Neural cell (in vitro differentiated cells): ENCODE results near the gene BIRC5. TPM values are rescaled to one million over a fixed set of nuclear protein-coding genes. Genes with fewer than 3 reads are reported as not detected.

Experiments
- H2AFZ ChIP-seq: fragments of 200-600, 300-800 bp; sonication (generic), shearing (Covaris generic); 2 replicates; pipeline ENCODE4 v1.6.0; 2014; ENCODE audit warnings: low read depth, mild to moderate bottlenecking, antibody characterized with exemption, low read length, moderate library complexity
- H3F3A ChIP-seq: fragments of 200-600 bp; shearing (Covaris generic); 2 replicates; pipeline ENCODE4 v1.6.1; 2016; ENCODE audit warnings: mild to moderate bottlenecking, moderate library complexity, mixed read lengths, antibody characterized with exemption, low read length; ENCODE audit not compliant: insufficient read depth, poor library complexity, severe bottlenecking
- H3K27ac ChIP-seq: fragments of 200-600, 300-800 bp; sonication (generic), shearing (Covaris generic); 2 replicates; pipeline ENCODE4 v1.5.1; 2014; ENCODE audit warnings: mild to moderate bottlenecking, low read length, moderate library complexity
- H3K27me3 ChIP-seq: fragments of 300-800, 200-600 bp; sonication (generic), shearing (Covaris generic); 2 replicates; pipeline ENCODE4 v1.6.0; 2014; ENCODE audit warnings: mild to moderate bottlenecking, low read depth, low read length, moderate library complexity; ENCODE audit not compliant: insufficient read depth
- H3K36me3 ChIP-seq: fragments of 300-800, 200-600 bp; sonication (generic), shearing (Covaris generic); 2 replicates; pipeline ENCODE4 v1.5.1; 2014; ENCODE audit warnings: mild to moderate bottlenecking, antibody characterized with exemption, low read length, moderate library complexity; ENCODE audit not compliant: insufficient read depth
- H3K4me2 ChIP-seq: fragments of 300-800, 200-600 bp; sonication (generic), shearing (Covaris generic); 2 replicates; pipeline ENCODE4 v1.6.0; 2014; ENCODE audit warnings: mild to moderate bottlenecking, low read length
- H3K4me3 ChIP-seq: fragments of 300-800, 200-600 bp; sonication (generic), shearing (Covaris generic); 2 replicates; pipeline ENCODE4 v1.5.1; 2014; ENCODE audit warnings: mild to moderate bottlenecking, low read length, moderate library complexity
- H3K79me2 ChIP-seq: fragments of 200-600 bp; shearing (Covaris generic); replicated peaks from 2 replicates; pipeline ENCODE4 v1.6.0; 2014; ENCODE audit warnings: mild to moderate bottlenecking, low read length, moderate library complexity; ENCODE audit not compliant: insufficient read depth
- H3K9ac ChIP-seq: fragments of 300-800, 200-600 bp; sonication (generic), shearing (Covaris generic); 2 replicates; pipeline ENCODE4 v1.6.1; 2016; ENCODE audit warnings: mild to moderate bottlenecking, low read length, mixed read lengths
- H3K9me2 ChIP-seq: fragments of 200-600 bp; shearing (Covaris generic); 2 replicates; pipeline ENCODE4 v1.6.1; 2016; ENCODE audit warnings: mild to moderate bottlenecking, low read length, mixed read lengths; ENCODE audit not compliant: insufficient read depth
- H3K9me3 ChIP-seq: fragments of 200-600, 300-800 bp; sonication (generic), shearing (Covaris generic); 2 replicates; pipeline ENCODE4 v1.6.1; 2016; ENCODE audit warnings: mild to moderate bottlenecking, mixed run types, low read length, moderate library complexity, mixed read lengths
- H4K20me1 ChIP-seq: fragments of 200-600 bp; shearing (Covaris generic); 2 replicates; pipeline ENCODE4 v1.6.1; 2016; ENCODE audit warnings: mild to moderate bottlenecking, mixed run types; ENCODE audit not compliant: insufficient read depth
- CTCF ChIP-seq: fragments of 450-650 bp; IDR thresholded peaks from 2 replicates; pipeline ENCODE4 v1.5.1; 2014; ENCODE audit warnings: antibody characterized with exemption, mild to moderate bottlenecking, moderate library complexity; ENCODE audit not compliant: poor library complexity, severe bottlenecking
- EP300 ChIP-seq: fragments of 450-650 bp; conservative IDR thresholded peaks from 2 replicates; pipeline ENCODE4 v1.6.1; 2014; ENCODE audit warnings: antibody characterized with exemption, mild to moderate bottlenecking, moderate library complexity; ENCODE audit not compliant: poor library complexity, severe bottlenecking
- EZH2 ChIP-seq: fragments of 200-600, 300-800 bp; shearing (Covaris generic), sonication (generic); IDR thresholded peaks from 2 replicates; pipeline ENCODE4 v1.6.1; 2014; ENCODE audit warnings: antibody characterized with exemption, low read length, borderline replicate concordance, mild to moderate bottlenecking; ENCODE audit not compliant: insufficient read depth, poor library complexity, severe bottlenecking
- MXI1 ChIP-seq: fragments of 450-650 bp; conservative IDR thresholded peaks from 2 replicates; pipeline ENCODE4 v1.6.1; 2014; ENCODE audit warnings: antibody characterized with exemption, mild to moderate bottlenecking; ENCODE audit not compliant: poor library complexity, severe bottlenecking
- POLR2AphosphoS5 ChIP-seq: IDR thresholded peaks from 2 replicates; pipeline ENCODE4 v1.6.1; 2012
- RAD21 ChIP-seq: fragments of 450-650 bp; conservative IDR thresholded peaks from 2 replicates; pipeline ENCODE4 v1.6.1; 2014; ENCODE audit warnings: antibody characterized with exemption, mild to moderate bottlenecking, moderate library complexity
- REST ChIP-seq: IDR thresholded peaks from 2 replicates; pipeline ENCODE4 v1.6.1; 2012; ENCODE audit warnings: borderline replicate concordance
- SMC3 ChIP-seq: fragments of 450-650 bp; conservative IDR thresholded peaks from 2 replicates; pipeline ENCODE4 v1.6.1; 2014; ENCODE audit warnings: antibody characterized with exemption, mild to moderate bottlenecking, moderate library complexity; ENCODE audit not compliant: poor library complexity
- TAF1 ChIP-seq: IDR thresholded peaks from 2 replicates; pipeline ENCODE4 v1.6.1; 2012; ENCODE audit warnings: low read depth
- polyA plus RNA-seq: library from polyadenylated mRNA; depleted of rRNA; stranded (reverse); fragments of >200 nt; gene quantifications from 2 replicates; pipeline ENCODE4 v1.2.3, GENCODE V29; 2014

The BIRC5 gene
- polyA plus RNA-seq, 1 donor from 2014 or later: 1.4 TPM

- Histone ChIP-seq H3K9ac (no peak overlapping the region), H3K4me3 (no peak overlapping the region), H3K9me3 (no peaks in the 10 kb centered on the region), H3K36me3 (no peaks in the 10 kb centered on the region), H4K20me1 (no peaks in the 10 kb centered on the region), H3K27me3 (no peaks in the 10 kb centered on the region), H2AFZ (no peak overlapping the region), H3K9me2 (no peaks in the 10 kb centered on the region), H3K4me2 (no peak overlapping the region), H3K79me2 (no peaks in the 10 kb centered on the region), H3F3A (no peaks in the 10 kb centered on the region), H3K27ac (no peak overlapping the region)
- TF ChIP-seq CTCF: no peak
- TF ChIP-seq TAF1: no peak
- TF ChIP-seq POLR2AphosphoS5: no peak
- TF ChIP-seq REST: no peak
- TF ChIP-seq EZH2: no peak
- no peak for TF ChIP-seq MXI1
- no peak for TF ChIP-seq RAD21
- no peak for TF ChIP-seq SMC3
- no peak for TF ChIP-seq EP300
These were observed 26.1 kb downstream of the BIRC5 start for GRCh38 chr17:78240012-78240655.

GRCh38 chr17:78240839-78241238 lies 26.8 kb downstream of the BIRC5 start:
- no peaks in the 10 kb centered on the region for H3K9me3 ChIP-seq
- no peak overlapping the region for H3K27ac ChIP-seq
- H2AFZ ChIP-seq: no peak overlapping the region
- H4K20me1 ChIP-seq: no peaks in the 10 kb centered on the region
- H3K79me2 ChIP-seq: no peaks in the 10 kb centered on the region
- TF ChIP-seq REST (no peak), CTCF (no peak), POLR2AphosphoS5 (no peak), RAD21 (no peak), TAF1 (no peak), EZH2 (no peak), SMC3 (no peak), EP300 (no peak), MXI1 (no peak)
- no peaks in the 10 kb centered on the region for H3F3A ChIP-seq
- no peak overlapping the region for H3K4me3 ChIP-seq
- no peak overlapping the region for H3K9ac ChIP-seq
- H3K27me3 ChIP-seq: no peaks in the 10 kb centered on the region
- H3K9me2 ChIP-seq: no peaks in the 10 kb centered on the region
- H3K4me2 ChIP-seq: no peak overlapping the region
- H3K36me3 ChIP-seq: no peaks in the 10 kb centered on the region
